A549 (cell line): ENCODE measurements around the gene EXOC4. TPM values are rescaled to one million over a fixed set of nuclear protein-coding genes. Genes with fewer than 3 reads are reported as not detected.

Source experiments
- ATAC-seq, 2 experiments: fragments of 200-7000 bp in 1 of 2; fragments of >200 bp in 1 of 2; cut with Nextera tagmentation in 1 of 2; cut with Tn5 transposase in 1 of 2; 3 replicates each; pipeline versions ENCODE4 v1.8.0 to v1.9.1; 2018 to 2020; ENCODE audit warnings: mild to moderate bottlenecking in 1 of 2, moderate library complexity in 1 of 2
- CTCF ChIA-PET: fragments of 300-600 bp; sonication (Branson Sonifier 250); formaldehyde crosslinking; extraction: SDS; loops from one replicate; lab custom pipeline; 2021; ENCODE audit warnings: antibody characterized with exemption, inconsistent platforms; lab: Yijun Ruan, JAX
- POLR2A ChIA-PET: fragments of 350-600 bp; formaldehyde crosslinking; extraction: SDS; loops from one replicate; lab custom pipeline; 2021; ENCODE audit warnings: antibody characterized with exemption, inconsistent platforms; lab: Yijun Ruan, JAX
- DNase-seq, 2 experiments: peaks; one replicate each; pipeline versions ENCODE4 v3.0.0 to v3.0.0-alpha.2; 2011 to 2016; ENCODE audit warnings: low read depth in 1 of 2, low spot score in 1 of 2
- FAIRE-seq: peaks from 2 replicates; lab custom pipeline; 2011; peaks lifted over from hg19 to GRCh38; lab: Jason Lieb, UNC
- H3K27ac ChIP-seq, 2 experiments: fragments of >200 bp; sonication (Bioruptor Twin); formaldehyde crosslinking; 3 replicates each; pipeline ENCODE4 v1.5.1; 2016 to 2017
- H3K4me1 ChIP-seq: fragments of >200 bp; sonication (Bioruptor Twin); formaldehyde crosslinking; 3 replicates; pipeline ENCODE4 v1.6.1; 2016
- H3K4me2 ChIP-seq: fragments of >200 bp; sonication (Bioruptor Twin); formaldehyde crosslinking; 3 replicates; pipeline ENCODE4 v1.6.1; 2016
- H3K4me3 ChIP-seq: fragments of >200 bp; sonication (Bioruptor Twin); formaldehyde crosslinking; 3 replicates; pipeline ENCODE4 v1.5.1; 2016
- H3K9me3 ChIP-seq: fragments of >200 bp; sonication (Bioruptor Twin); formaldehyde crosslinking; 3 replicates; pipeline ENCODE4 v1.6.1; 2016
- BCL3 ChIP-seq: fragments of >200 bp; sonication (Bioruptor Twin); formaldehyde crosslinking; IDR thresholded peaks from 3 replicates; pipeline ENCODE4 v1.6.1; 2016
- CEBPB ChIP-seq, 2 experiments: fragments of >200 bp in 1 of 2; sonication (Bioruptor Twin) in 1 of 2; formaldehyde crosslinking in 1 of 2; IDR thresholded peaks; 2 replicates each; pipeline ENCODE4 v1.6.1; 2012 to 2016
- EHMT2 ChIP-seq: fragments of 200-600 bp; sonication (generic); IDR thresholded peaks from 2 replicates; pipeline ENCODE4 v1.6.1; 2016; ENCODE audit warnings: antibody characterized with exemption, low read depth, mild to moderate bottlenecking, moderate library complexity
- EP300 ChIP-seq, 2 experiments: fragments of >200 bp; sonication (Bioruptor Twin); formaldehyde crosslinking; IDR thresholded peaks; 2 replicates in 1 of 2; 3 replicates in 1 of 2; pipeline ENCODE4 v1.6.1; 2016 to 2017
- ESRRA ChIP-seq: fragments of 150-350 bp; IDR thresholded peaks from 2 replicates; pipeline ENCODE4 v1.6.1; 2014; ENCODE audit warnings: mild to moderate bottlenecking, low read length, borderline replicate concordance
- FOSL2 ChIP-seq, 2 experiments: fragments of 450-650 bp in 1 of 2; fragments of >200 bp in 1 of 2; sonication (Bioruptor Twin) in 1 of 2; formaldehyde crosslinking; IDR thresholded peaks; 2 replicates each; pipeline versions ENCODE4 v1.5.0 to v1.6.1; 2016 to 2020; ENCODE audit warnings: mild to moderate bottlenecking in 1 of 2, moderate library complexity in 1 of 2
- FOXS1 ChIP-seq: fragments of 250-450 bp; sonication (Bioruptor Pico); IDR thresholded peaks from 2 replicates; pipeline ENCODE4 v1.5.0; 2020; ENCODE audit warnings: mild to moderate bottlenecking, moderate library complexity
- HDAC2 ChIP-seq: fragments of 200-600 bp; sonication (generic); IDR thresholded peaks from 2 replicates; pipeline ENCODE4 v1.6.1; 2016
- HOXA7 ChIP-seq: fragments of 250-450 bp; sonication (Bioruptor Pico); IDR thresholded peaks from 2 replicates; pipeline ENCODE4 v1.5.0; 2020; ENCODE audit warnings: mild to moderate bottlenecking, moderate library complexity
- JUN ChIP-seq, 2 experiments: fragments of >200 bp; sonication (Bioruptor Twin); formaldehyde crosslinking; IDR thresholded peaks; 2 replicates in 1 of 2; 3 replicates in 1 of 2; pipeline ENCODE4 v1.6.1; 2016 to 2017
- MAX ChIP-seq: IDR thresholded peaks from 2 replicates; pipeline ENCODE4 v1.6.1; 2012
- MYC ChIP-seq: IDR thresholded peaks from 2 replicates; pipeline ENCODE4 v1.6.1; 2012; ENCODE audit warnings: mild to moderate bottlenecking, inconsistent platforms, low read length, improper control_type of control experiment, borderline replicate concordance
- POLR2A ChIP-seq: IDR thresholded peaks from 2 replicates; pipeline ENCODE4 v1.6.1; 2012; ENCODE audit warnings: mild to moderate bottlenecking, low read length
- RARB ChIP-seq: fragments of 250-450 bp; sonication (Bioruptor Pico); IDR thresholded peaks from 2 replicates; pipeline ENCODE4 v1.8.0; 2021; ENCODE audit warnings: mild to moderate bottlenecking, moderate library complexity
- REST ChIP-seq: fragments of 200-600 bp; sonication (generic); IDR thresholded peaks from 2 replicates; pipeline ENCODE4 v1.6.1; 2016; ENCODE audit warnings: antibody characterized with exemption, mild to moderate bottlenecking, moderate library complexity
- RFX5 ChIP-seq: fragments of 450-650 bp; IDR thresholded peaks from 2 replicates; pipeline ENCODE4 v1.7.1; 2014; ENCODE audit warnings: antibody characterized with exemption, mild to moderate bottlenecking, moderate library complexity
- RNF2 ChIP-seq: fragments of 200-600 bp; sonication (generic); IDR thresholded peaks from 2 replicates; pipeline ENCODE4 v1.6.1; 2016; ENCODE audit warnings: low read depth, mild to moderate bottlenecking, antibody characterized with exemption, moderate library complexity, borderline replicate concordance
- SREBF2 ChIP-seq: fragments of 450-650 bp; IDR thresholded peaks from 2 replicates; pipeline ENCODE4 v1.6.1; 2014; ENCODE audit warnings: mild to moderate bottlenecking, moderate library complexity
- ZC3H11A ChIP-seq: fragments of 450-650 bp; IDR thresholded peaks from 2 replicates; pipeline ENCODE4 v1.6.1; 2014; ENCODE audit warnings: antibody characterized with exemption, mild to moderate bottlenecking
- ZNF302 ChIP-seq: fragments of 250-450 bp; sonication (Bioruptor Pico); IDR thresholded peaks from 2 replicates; pipeline ENCODE4 v1.9.0; 2021; ENCODE audit warnings: inconsistent platforms, mild to moderate bottlenecking, moderate library complexity
- WGBS: methylation state at CpG from one replicate; pipeline ENCODE4 v1.1.6; 2017; ENCODE audit errors: missing lambda C conversion rate; 5-methylcytosine and 5-hydroxymethylcytosine counted together
- polyA plus RNA-seq, 4 experiments: library from polyadenylated mRNA; depleted of rRNA in 3 of 4; stranded (reverse); fragments of >200 nt; fragmentation: RNase III in 1 of 4; extraction: RNeasy Plus Mini Kit Qiagen cat#74134 plus additional on column Dnase treatment in 1 of 4; gene quantifications; 2 replicates in 3 of 4; 3 replicates in 1 of 4; pipeline ENCODE4 v1.2.3, GENCODE V29; 2011 to 2017

Gene EXOC4
- polyA plus RNA-seq, 2 of the 4 experiments (the other 2 are of a cell fraction): 33.4 to 73.1 TPM

GRCh38 chr7:133934977-133935330 lies 682.1 kb downstream of the EXOC4 start:
- FAIRE-seq: no peak
- TF ChIP-seq HDAC2 (no peak), CEBPB (IDR thresholded peaks at IDR 0.05) (no peak), FOSL2 (IDR thresholded peaks at IDR 0.05) (no peak), FOSL2 (CRISPR knock-in tag; IDR thresholded peaks at IDR 0.05) (no peak), RARB (CRISPR knock-in tag) (no peak), ESRRA (no peak), POLR2A (no peak), HOXA7 (CRISPR knock-in tag) (no peak), JUN (IDR thresholded peaks at IDR 0.05) (no peak), EHMT2 (no peak), MAX (no peak), SREBF2 (no peak), FOXS1 (CRISPR knock-in tag) (no peak), BCL3 (no peak), RNF2 (no peak), ZC3H11A (no peak), REST (no peak), RFX5 (no peak), EP300 (IDR thresholded peaks at IDR 0.05) (no peak), MYC (no peak), ZNF302 (CRISPR knock-in tag) (no peak)
- TF ChIP-seq, all 56 proteins: peak for 0
- DNase-seq (no peak), ATAC-seq (no peak; a peak in 1 of 6 replicates)
- WGBS: 91% methylated on average over 2 of the region's 2 CpGs
- Histone ChIP-seq H3K4me1 (peaks cover 9% of the 10 kb centered on the region; the same call in 2 of the 3 replicates), H3K9me3 (no peaks in the 10 kb centered on the region), H3K27ac (peak overlapping the region in 1 of 2 experiments; percentile 24; a peak in 2 of 6 replicates), H3K4me3 (no peak overlapping the region), H3K4me2 (no peak overlapping the region)
- ChIA-PET POLR2A (interaction anchor here (1.4 kb wide), 1 partner anchor 662 kb away, joined by 4 read pairs; no protein-coding TSS in a partner anchor), CTCF (interaction anchor here (1.3 kb wide), 1 partner anchor 10 kb away, joined by 4 read pairs; no protein-coding TSS in a partner anchor)

GRCh38 chr7:133936074-133936473 lies 683.2 kb downstream of the EXOC4 start:
- H3K4me1 ChIP-seq: peaks cover 9% of the 10 kb centered on the region; the same call in 2 of the 3 replicates
- FAIRE-seq (peak; percentile 43), ATAC-seq (peak in 1 of 2 experiments; percentile 61; a peak in 4 of 6 replicates), DNase-seq (peak; percentile 11 to 18)
- peak overlapping the region; percentile 11 to 48; a peak in 3 of 6 replicates for H3K27ac ChIP-seq
- POLR2A ChIA-PET: interaction anchor here (1.4 kb wide), 1 partner anchor 661 kb away, joined by 4 read pairs; no protein-coding TSS in a partner anchor
- CTCF ChIA-PET: interaction anchor here (1.3 kb wide), 1 partner anchor 9 kb away, joined by 4 read pairs; no protein-coding TSS in a partner anchor
- no peak overlapping the region for H3K4me3 ChIP-seq
- no peaks in the 10 kb centered on the region for H3K9me3 ChIP-seq
- 63% methylated on average over 7 of the region's 7 CpGs for WGBS
- H3K4me2 ChIP-seq: peak overlapping the region; percentile 20; the same call in 1 of the 3 replicates
- TF ChIP-seq FOSL2 (IDR thresholded peaks at IDR 0.05) (no peak), FOSL2 (CRISPR knock-in tag; IDR thresholded peaks at IDR 0.05) (peak; percentile 50; the same call in 1 of the 2 replicates), POLR2A (no peak)
